ENCODE measurements around the gene CACNB1.

GRCh38 chr17:39143552-39144093 is 53.8 kb downstream of the CACNB1 start:
- TF ChIP-seq, protein P1, sequence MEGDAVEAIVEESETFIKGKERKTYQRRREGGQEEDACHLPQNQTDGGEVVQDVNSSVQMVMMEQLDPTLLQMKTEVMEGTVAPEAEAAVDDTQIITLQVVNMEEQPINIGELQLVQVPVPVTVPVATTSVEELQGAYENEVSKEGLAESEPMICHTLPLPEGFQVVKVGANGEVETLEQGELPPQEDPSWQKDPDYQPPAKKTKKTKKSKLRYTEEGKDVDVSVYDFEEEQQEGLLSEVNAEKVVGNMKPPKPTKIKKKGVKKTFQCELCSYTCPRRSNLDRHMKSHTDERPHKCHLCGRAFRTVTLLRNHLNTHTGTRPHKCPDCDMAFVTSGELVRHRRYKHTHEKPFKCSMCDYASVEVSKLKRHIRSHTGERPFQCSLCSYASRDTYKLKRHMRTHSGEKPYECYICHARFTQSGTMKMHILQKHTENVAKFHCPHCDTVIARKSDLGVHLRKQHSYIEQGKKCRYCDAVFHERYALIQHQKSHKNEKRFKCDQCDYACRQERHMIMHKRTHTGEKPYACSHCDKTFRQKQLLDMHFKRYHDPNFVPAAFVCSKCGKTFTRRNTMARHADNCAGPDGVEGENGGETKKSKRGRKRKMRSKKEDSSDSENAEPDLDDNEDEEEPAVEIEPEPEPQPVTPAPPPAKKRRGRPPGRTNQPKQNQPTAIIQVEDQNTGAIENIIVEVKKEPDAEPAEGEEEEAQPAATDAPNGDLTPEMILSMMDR (optimal IDR thresholded peaks at IDR 0.05 in 1 of 3, IDR thresholded peaks at IDR 0.05 in 1 of 3, conservative IDR thresholded peaks at IDR 0.05 in 1 of 3; ENCODE audit: extremely low read depth in 1 of 3, insufficient read depth in 2 of 3, low read length in 3 of 3): no peak
- no peak for TF ChIP-seq EZH2 (IDR thresholded peaks at IDR 0.05; ENCODE audit: low read length)

Measured in keratinocyte (primary cell).